Caco-2 (cell line): ENCODE measurements around the gene MAP3K9. TPM values are rescaled to one million over a fixed set of nuclear protein-coding genes. Genes with fewer than 3 reads are reported as not detected.

ENCODE experiments used
- BruUV-seq: library from RNA; stranded (reverse); fragments of 400-500 nt; replicated peaks from 2 replicates; lab custom pipeline; 2021; lab: Mats Ljungman, UMichigan
- CTCF ChIA-PET: fragments of 300-600 bp; sonication (Branson Sonifier 250); formaldehyde crosslinking; loops from one replicate; lab custom pipeline; 2022; ENCODE audit warnings: antibody characterized with exemption; lab: Charles Lee
- POLR2A ChIA-PET: fragments of 300-600 bp; sonication (Branson Sonifier 250); formaldehyde crosslinking; loops from one replicate; lab custom pipeline; 2022; ENCODE audit warnings: antibody characterized with exemption; lab: Charles Lee
- DNase-seq, 2 experiments: peaks; one replicate each; pipeline versions ENCODE4 v3.0.0 to v3.0.0-alpha.2; 2020 to 2022
- H3K27me3 ChIP-seq: replicated peaks from 2 replicates; pipeline ENCODE4 v1.6.0; 2011; ENCODE audit warnings: low read length; ENCODE audit not compliant: control insufficient read depth, insufficient read depth
- H3K36me3 ChIP-seq: 2 replicates; pipeline ENCODE4 v1.5.1; 2011; ENCODE audit warnings: low read length; ENCODE audit not compliant: control insufficient read depth, insufficient read depth
- H3K4me1 ChIP-seq: fragments of 250-450 bp; sonication (Bioruptor Pico); 2 replicates; pipeline ENCODE4 v1.5.1; 2020; ENCODE audit warnings: mild to moderate bottlenecking
- H3K4me3 ChIP-seq: 2 replicates; pipeline ENCODE4 v1.5.1; 2011; ENCODE audit warnings: low read depth, mild to moderate bottlenecking, control low read depth, low read length
- H3K9me3 ChIP-seq: fragments of 250-450 bp; sonication (Bioruptor Pico); 2 replicates; pipeline ENCODE4 v1.5.1; 2020; ENCODE audit warnings: mild to moderate bottlenecking, moderate library complexity
- H3K27ac Mint-ChIP-seq: one replicate; pipeline ENCODE4 v1.8.0; 2022; ENCODE audit warnings: mixed read lengths; ENCODE audit not compliant: unreplicated experiment
- H3K27me3 Mint-ChIP-seq: one replicate; pipeline ENCODE4 v1.8.0; 2022; ENCODE audit warnings: mixed read lengths; ENCODE audit not compliant: insufficient read depth, unreplicated experiment
- H3K36me3 Mint-ChIP-seq: one replicate; pipeline ENCODE4 v1.8.0; 2022; ENCODE audit warnings: mild to moderate bottlenecking, mixed read lengths; ENCODE audit not compliant: insufficient read depth, unreplicated experiment
- H3K4me1 Mint-ChIP-seq: one replicate; pipeline ENCODE4 v1.8.0; 2022; ENCODE audit warnings: low read depth, mixed read lengths; ENCODE audit not compliant: unreplicated experiment
- H3K4me3 Mint-ChIP-seq: one replicate; pipeline ENCODE4 v1.8.0; 2022; ENCODE audit warnings: mild to moderate bottlenecking, moderate library complexity, mixed read lengths; ENCODE audit not compliant: unreplicated experiment
- H3K9me3 Mint-ChIP-seq: one replicate; pipeline ENCODE4 v1.8.0; 2022; ENCODE audit warnings: mixed read lengths; ENCODE audit not compliant: unreplicated experiment
- CTCF ChIP-seq, 2 experiments: fragments of 200-600 bp in 1 of 2; IDR thresholded peaks; 1 replicate in 1 of 2; 2 replicates in 1 of 2; pipeline versions ENCODE4 v1.5.1 to v1.8.0; 2011 to 2022; ENCODE audit warnings: antibody characterized with exemption in 1 of 2, control low read depth in 1 of 2, inconsistent platforms in 1 of 2, low read depth in 1 of 2, low read length in 1 of 2, mild to moderate bottlenecking in 1 of 2, moderate library complexity in 1 of 2; ENCODE audit not compliant: insufficient read depth in 1 of 2, severe bottlenecking in 1 of 2, unreplicated experiment in 1 of 2
- intact Hi-C: fragments of 100-400 bp; cut with micrococcal nuclease; formaldehyde crosslinking; loops from one replicate; pipeline ENCODE4 v1.10.0; 2022; ENCODE audit not compliant: unreplicated experiment
- total RNA-seq: library from RNA; stranded (reverse); gene quantifications from 2 replicates; pipeline ENCODE4 v1.2.3, GENCODE V29; 2022

Gene MAP3K9
- total RNA-seq, 1 experiment from 2014 or later: 19.5 TPM

DNA sequence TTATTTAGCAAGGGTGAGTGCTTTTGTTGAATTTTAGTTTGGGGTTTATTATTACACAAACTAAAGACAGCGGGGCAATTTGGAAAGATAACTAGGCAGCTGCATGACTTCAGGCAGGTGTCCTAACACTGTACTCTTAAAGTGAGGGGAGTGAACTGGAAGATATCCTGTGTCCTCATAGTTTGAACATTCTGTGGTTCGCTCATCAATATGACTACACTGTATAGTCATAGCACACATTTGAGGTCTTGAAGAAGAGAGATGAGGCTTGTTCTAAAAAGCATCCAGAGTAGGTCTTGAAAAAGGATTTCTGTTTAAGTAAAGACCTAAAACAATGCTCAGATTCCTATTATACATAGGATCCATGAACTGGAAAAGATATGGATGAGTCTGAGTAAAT is 1.7 kb upstream of the MAP3K9 start:
- TF ChIP-seq CTCF (IDR thresholded peaks at IDR 0.05; ENCODE audit: insufficient read depth in 1 of 2, low read depth in 1 of 2, low read length in 1 of 2, severe bottlenecking in 1 of 2, unreplicated experiment in 1 of 2): no peak
- H3K36me3 ChIP-seq: no peaks in the 10 kb centered on the region; the same call in 1 of the 2 replicates
- H3K27me3 ChIP-seq: no peaks in the 10 kb centered on the region
- peaks cover 6% of the 10 kb centered on the region for H3K4me1 Mint-ChIP-seq
- peaks cover 13% of the 10 kb centered on the region for H3K36me3 Mint-ChIP-seq
- no peaks in the 10 kb centered on the region for H3K9me3 Mint-ChIP-seq
- H3K4me3 Mint-ChIP-seq: no peak overlapping the region
- no peak for DNase-seq
- H3K27me3 Mint-ChIP-seq: no peaks in the 10 kb centered on the region
- POLR2A ChIA-PET: no interaction called here
- intact Hi-C loops: no loop called here
- BruUV-seq: no TSS peak
- peaks cover 27% of the 10 kb centered on the region for H3K4me1 ChIP-seq
- H3K9me3 ChIP-seq: no peaks in the 10 kb centered on the region
- no peak overlapping the region for H3K27ac Mint-ChIP-seq
- peak overlapping the region; percentile 71 for H3K4me3 ChIP-seq
- CTCF ChIA-PET: interaction anchor here (1.0 kb wide), 1 partner anchor 169 kb away, joined by 4 read pairs; the partner anchor contains the start of gene TTC9

DNA sequence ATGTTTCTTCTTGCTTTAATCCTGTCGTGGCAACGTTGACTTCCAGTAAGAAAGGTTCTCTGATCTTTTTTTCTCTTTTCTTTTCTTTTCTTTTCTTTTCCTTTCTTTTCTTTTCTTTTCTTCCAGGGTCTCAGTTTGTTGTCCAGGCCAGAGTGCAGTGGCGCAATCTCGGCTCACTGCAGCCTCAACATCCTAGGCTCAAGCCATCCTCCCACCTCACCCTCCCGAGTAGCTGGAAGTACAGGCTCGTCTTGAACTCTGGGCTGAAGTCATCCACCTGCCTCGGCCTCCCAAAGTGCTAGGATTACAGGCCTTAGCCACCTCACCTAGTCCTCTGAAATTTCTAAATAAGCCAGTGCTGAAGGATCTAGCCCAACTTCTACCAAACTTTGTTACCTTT is 1.3 kb upstream of the MAP3K9 start:
- H3K36me3 Mint-ChIP-seq: peaks cover 13% of the 10 kb centered on the region
- H3K27me3 Mint-ChIP-seq: no peaks in the 10 kb centered on the region
- ChIA-PET POLR2A (no interaction called here), CTCF (interaction anchor here (1.0 kb wide), 1 partner anchor 169 kb away, joined by 4 read pairs; the partner anchor contains the start of gene TTC9)
- DNase-seq: no peak
- H3K27ac Mint-ChIP-seq: no peak overlapping the region
- no peak for TF ChIP-seq CTCF (IDR thresholded peaks at IDR 0.05; ENCODE audit: insufficient read depth in 1 of 2, low read depth in 1 of 2, low read length in 1 of 2, severe bottlenecking in 1 of 2, unreplicated experiment in 1 of 2)
- H3K36me3 ChIP-seq: no peaks in the 10 kb centered on the region; the same call in 1 of the 2 replicates
- H3K4me1 Mint-ChIP-seq: peaks cover 6% of the 10 kb centered on the region
- intact Hi-C loops: no loop called here
- no peak overlapping the region for H3K4me3 Mint-ChIP-seq
- H3K4me3 ChIP-seq: peak overlapping the region; percentile 71
- H3K27me3 ChIP-seq: no peaks in the 10 kb centered on the region
- no peaks in the 10 kb centered on the region for H3K9me3 Mint-ChIP-seq
- no peaks in the 10 kb centered on the region for H3K9me3 ChIP-seq
- H3K4me1 ChIP-seq: peaks cover 27% of the 10 kb centered on the region
- no TSS peak for BruUV-seq

GRCh38 chr14:70808416-70809224 is 693 bp downstream of the MAP3K9 start:
- H3K4me3 Mint-ChIP-seq: no peak overlapping the region
- H3K36me3 ChIP-seq: no peaks in the 10 kb centered on the region; the same call in 1 of the 2 replicates
- no peaks in the 10 kb centered on the region for H3K27me3 Mint-ChIP-seq
- H3K9me3 Mint-ChIP-seq: no peaks in the 10 kb centered on the region
- BruUV-seq: no TSS peak
- intact Hi-C loops: loop anchor here (1.0 to 5.0 kb wide), 4 partner anchors 55 to 186 kb away; partner anchors contain the start of gene TTC9
- no peak for TF ChIP-seq CTCF (IDR thresholded peaks at IDR 0.05; ENCODE audit: insufficient read depth in 1 of 2, low read depth in 1 of 2, low read length in 1 of 2, severe bottlenecking in 1 of 2, unreplicated experiment in 1 of 2)
- H3K4me1 ChIP-seq: peaks cover 27% of the 10 kb centered on the region
- ChIA-PET POLR2A (interaction anchor here (1.0 to 1.1 kb wide), 2 partner anchors 55 to 91 kb away, joined by 9 to 11 read pairs; no protein-coding TSS in a partner anchor), CTCF (interaction anchor here (0.6 to 1.3 kb wide), 10 partner anchors 9 to 98 kb away, joined by 3 to 9 read pairs (median 3); partner anchors contain the start of gene PCNX1)
- no peaks in the 10 kb centered on the region for H3K9me3 ChIP-seq
- peak overlapping the region; percentile 96 for H3K4me3 ChIP-seq
- H3K36me3 Mint-ChIP-seq: peaks cover 13% of the 10 kb centered on the region
- H3K27me3 ChIP-seq: no peaks in the 10 kb centered on the region
- peaks cover 6% of the 10 kb centered on the region for H3K4me1 Mint-ChIP-seq
- peak; percentile 46 to 53 for DNase-seq
- H3K27ac Mint-ChIP-seq: peak overlapping the region; percentile 93
